Measurements from ENCODE around the gene LRP3.

Gene LRP3

GRCh38 chr19:33227242-33227650 lies 33.1 kb downstream of the LRP3 start:
- peaks cover 16% of the 10 kb centered on the region for H3K27me3 ChIP-seq (ENCODE audit: insufficient read depth, poor library complexity, severe bottlenecking)
- H3K4me3 ChIP-seq (replicated peaks; ENCODE audit: insufficient read depth, low read length): no peak overlapping the region
- no peak for DNase-seq (ENCODE audit: low read depth in 1 of 2, low spot score in 1 of 2)
- no peak overlapping the region for H3K27ac ChIP-seq (replicated peaks)
- TF ChIP-seq REST (IDR thresholded peaks at IDR 0.05; ENCODE audit: insufficient replicate concordance, low read depth): no peak
- TF ChIP-seq GABPA (IDR thresholded peaks at IDR 0.05; ENCODE audit: low read depth): no peak
- TF ChIP-seq SPI1 (IDR thresholded peaks at IDR 0.05; ENCODE audit: borderline replicate concordance, low read depth): no peak
- no peak for TF ChIP-seq POLR2AphosphoS5 (IDR thresholded peaks at IDR 0.05; ENCODE audit: low read depth)

- Histone ChIP-seq H3K27ac (replicated peaks) (no peak overlapping the region), H3K27me3 (ENCODE audit: insufficient read depth, poor library complexity, severe bottlenecking) (peaks cover 16% of the 10 kb centered on the region), H3K4me3 (replicated peaks; ENCODE audit: insufficient read depth, low read length) (no peak overlapping the region)
- TF ChIP-seq REST (IDR thresholded peaks at IDR 0.05; ENCODE audit: insufficient replicate concordance, low read depth) (no peak), SPI1 (IDR thresholded peaks at IDR 0.05; ENCODE audit: borderline replicate concordance, low read depth) (no peak), POLR2AphosphoS5 (IDR thresholded peaks at IDR 0.05; ENCODE audit: low read depth) (no peak), GABPA (IDR thresholded peaks at IDR 0.05; ENCODE audit: low read depth) (no peak), CTCF (IDR thresholded peaks at IDR 0.05; ENCODE audit: insufficient read depth, low read length) (no peak)
- no peak for DNase-seq (ENCODE audit: low read depth in 1 of 2, low spot score in 1 of 2)
Measured at GRCh38 chr19:33227870-33228599, 33.9 kb downstream of the LRP3 start.

- DNase-seq (ENCODE audit: low read depth in 1 of 2, low spot score in 1 of 2): no peak
- TF ChIP-seq POLR2AphosphoS5 (IDR thresholded peaks at IDR 0.05; ENCODE audit: low read depth) (no peak), GABPA (IDR thresholded peaks at IDR 0.05; ENCODE audit: low read depth) (no peak), SPI1 (IDR thresholded peaks at IDR 0.05; ENCODE audit: borderline replicate concordance, low read depth) (no peak), REST (IDR thresholded peaks at IDR 0.05; ENCODE audit: insufficient replicate concordance, low read depth) (no peak), CTCF (IDR thresholded peaks at IDR 0.05; ENCODE audit: insufficient read depth, low read length) (no peak)
- peaks cover 12% of the 10 kb centered on the region for H3K27me3 ChIP-seq (ENCODE audit: insufficient read depth, poor library complexity, severe bottlenecking)
- H3K4me3 ChIP-seq (replicated peaks; ENCODE audit: insufficient read depth, low read length): no peak overlapping the region
- H3K27ac ChIP-seq (replicated peaks): no peak overlapping the region
Measured at GRCh38 chr19:33229962-33230361, 35.8 kb downstream of the LRP3 start.

All from HL-60 (cell line).